GM21619 (cell line): ENCODE results near the gene PIP5K1B.

Experiments used
- ATAC-seq: cut with Tn5 transposase; IDR thresholded peaks from one replicate; pipeline ENCODE4 v1.9.1; 2021; ENCODE audit not compliant: unreplicated experiment

Gene PIP5K1B

GRCh38 chr9:68706363-68707201 is 1.5 kb downstream of the PIP5K1B start:
- no peak for ATAC-seq

DNA sequence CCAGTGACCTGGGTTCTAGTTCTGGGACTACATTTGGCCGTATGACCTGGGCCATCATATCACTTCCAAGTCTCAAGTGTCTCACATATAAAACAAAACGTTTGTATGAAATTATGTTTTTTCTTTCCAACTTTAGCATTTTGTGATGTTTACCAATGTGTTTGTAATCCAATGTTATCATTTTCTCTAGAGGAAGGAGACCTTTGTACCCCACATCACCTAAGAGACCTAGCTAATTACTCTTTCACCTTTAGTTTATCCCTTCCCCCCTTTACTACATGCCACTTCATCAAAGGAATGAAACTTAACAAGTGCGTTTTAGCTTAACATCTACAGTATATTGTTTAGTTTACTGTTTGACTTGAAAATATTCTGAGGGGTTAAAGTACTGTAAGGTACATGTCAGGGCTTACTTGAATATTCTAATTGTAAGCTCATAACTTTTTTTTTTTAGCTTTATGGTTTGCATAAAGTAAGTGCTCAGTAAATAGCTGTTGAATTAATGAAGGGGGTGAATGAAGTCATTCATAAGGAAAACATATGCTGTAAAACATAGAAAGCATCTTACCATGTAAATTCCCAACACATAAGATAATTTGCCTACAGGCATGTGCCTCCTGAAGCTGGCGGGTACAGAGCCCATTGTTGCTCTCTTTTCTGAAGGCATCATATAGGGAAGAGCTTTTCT is 2.9 kb downstream of the PIP5K1B start:
- ATAC-seq = no peak

DNA sequence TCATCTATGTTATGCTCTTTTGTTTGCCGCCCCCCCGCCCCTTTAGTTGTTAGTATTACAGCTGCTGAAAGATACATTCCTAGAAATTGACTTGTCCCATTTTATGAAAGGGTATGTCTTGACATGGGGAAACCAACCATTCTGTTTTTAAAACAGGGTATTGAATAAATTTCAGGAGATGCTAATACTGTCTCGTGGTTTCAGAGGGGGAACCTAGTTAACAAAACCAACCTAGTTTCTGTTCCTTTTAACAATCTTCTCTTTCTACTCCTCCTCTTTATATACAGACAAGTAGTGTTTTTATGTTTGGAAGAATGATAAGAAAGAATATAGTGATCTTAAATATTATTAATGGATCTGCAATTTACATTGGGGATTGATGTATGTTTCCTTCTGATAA is 3.5 kb downstream of the PIP5K1B start:
- no peak for ATAC-seq

GRCh38 chr9:68709291-68710110 is 4.5 kb downstream of the PIP5K1B start:
- ATAC-seq = no peak

- ATAC-seq = no peak
Measured at GRCh38 chr9:68710111-68710471, 5.1 kb downstream of the PIP5K1B start.

DNA sequence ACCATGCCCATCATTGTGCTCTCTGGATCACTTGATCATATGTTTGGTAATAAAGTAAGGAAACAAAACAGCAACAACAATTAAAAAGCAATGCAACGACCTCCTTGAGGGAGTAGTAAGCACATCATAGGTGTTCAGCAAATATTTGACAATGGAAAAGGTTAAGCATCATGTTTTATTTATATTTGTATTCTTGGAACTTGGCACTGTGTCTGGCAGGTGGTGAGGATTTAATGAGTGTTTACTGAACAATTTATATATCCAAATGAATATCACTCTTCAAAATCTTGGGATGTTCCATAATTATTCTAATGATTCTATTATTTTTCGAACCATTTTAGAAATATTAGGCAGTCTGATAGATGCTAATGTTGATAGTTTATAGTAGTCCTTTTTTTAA is 6.2 kb downstream of the PIP5K1B start:
- ATAC-seq = no peak

GRCh38 chr9:68711932-68712331 is 6.9 kb downstream of the PIP5K1B start:
- ATAC-seq = no peak

GRCh38 chr9:68714416-68715180 is 9.6 kb downstream of the PIP5K1B start:
- ATAC-seq = no peak

DNA sequence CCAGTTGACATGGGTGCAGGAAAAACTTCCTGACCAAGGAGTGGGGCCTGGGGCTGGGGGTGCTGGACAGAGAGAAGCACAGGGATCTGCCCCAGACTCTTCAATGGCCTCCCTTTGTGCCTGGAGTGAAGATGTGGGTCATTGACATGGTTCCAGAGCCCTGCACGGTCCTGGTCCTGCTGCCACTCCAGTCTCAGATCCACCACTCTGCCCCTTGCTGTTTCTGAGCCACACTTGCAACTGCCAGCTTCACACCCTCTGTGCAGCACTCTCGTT is 10.1 kb downstream of the PIP5K1B start:
- no peak for ATAC-seq

- no peak for ATAC-seq
Measured at GRCh38 chr9:68717552-68718443, 12.8 kb downstream of the PIP5K1B start.

GRCh38 chr9:68719847-68720246 is 14.8 kb downstream of the PIP5K1B start:
- ATAC-seq = no peak

- no peak for ATAC-seq
Measured at GRCh38 chr9:68720656-68721313, 15.7 kb downstream of the PIP5K1B start.

GRCh38 chr9:68721666-68722330 is 16.8 kb downstream of the PIP5K1B start:
- no peak for ATAC-seq

GRCh38 chr9:68725070-68725469 is 20.0 kb downstream of the PIP5K1B start:
- no peak for ATAC-seq

DNA sequence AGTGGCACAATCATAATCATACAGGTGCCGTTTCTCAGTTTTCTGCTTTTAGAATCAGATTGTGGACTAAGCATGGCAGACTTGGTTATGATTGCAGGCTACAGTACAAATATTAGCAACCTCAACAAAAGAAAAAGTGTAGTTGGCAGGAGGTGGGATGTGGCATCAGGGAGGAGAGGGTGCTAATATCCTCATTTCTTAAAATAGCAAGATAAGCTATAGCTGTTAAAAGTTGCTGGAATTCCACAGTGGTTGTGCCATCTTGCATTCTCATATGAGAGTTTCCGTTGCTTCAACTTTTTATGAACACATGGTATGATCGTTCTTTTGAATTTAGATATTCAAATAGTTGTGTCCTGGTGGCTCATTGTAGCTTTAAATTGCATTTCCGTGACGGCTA is 21.4 kb downstream of the PIP5K1B start:
- ATAC-seq = no peak

GRCh38 chr9:68727636-68728035 is 22.6 kb downstream of the PIP5K1B start:
- no peak for ATAC-seq

- ATAC-seq = peak; percentile 69
Measured at GRCh38 chr9:68728731-68729130, 23.7 kb downstream of the PIP5K1B start.

DNA sequence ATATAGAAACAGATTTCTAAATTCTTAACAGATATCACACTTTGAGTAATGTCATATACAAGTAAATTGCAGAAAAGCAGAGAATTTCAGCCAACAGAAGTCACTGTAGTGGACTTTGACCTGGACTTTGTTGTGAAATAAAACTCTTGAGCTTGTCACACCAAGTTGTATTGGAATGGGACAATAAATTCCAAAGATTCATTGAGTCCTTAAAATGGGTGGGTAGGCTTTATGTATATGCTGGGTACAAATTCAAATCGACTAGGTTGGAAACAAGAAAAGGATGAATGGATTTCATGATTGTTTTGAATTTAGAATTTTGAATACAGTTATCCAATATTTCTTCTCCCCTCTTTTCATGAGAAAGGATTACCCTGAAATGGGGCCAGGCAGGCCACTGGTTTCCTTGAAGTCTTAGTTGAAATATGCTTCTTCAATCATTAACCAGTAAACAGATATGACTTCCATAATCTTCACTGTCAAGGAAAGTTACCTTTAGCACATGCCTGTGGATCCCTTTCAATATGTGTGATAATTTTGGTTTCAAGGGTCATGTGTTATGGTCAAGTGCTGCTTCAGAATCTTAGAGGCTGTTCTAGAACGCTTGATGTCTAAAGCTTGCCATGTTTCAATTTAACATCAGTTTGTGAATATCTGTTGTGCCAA is 25.7 kb downstream of the PIP5K1B start:
- no peak for ATAC-seq

DNA sequence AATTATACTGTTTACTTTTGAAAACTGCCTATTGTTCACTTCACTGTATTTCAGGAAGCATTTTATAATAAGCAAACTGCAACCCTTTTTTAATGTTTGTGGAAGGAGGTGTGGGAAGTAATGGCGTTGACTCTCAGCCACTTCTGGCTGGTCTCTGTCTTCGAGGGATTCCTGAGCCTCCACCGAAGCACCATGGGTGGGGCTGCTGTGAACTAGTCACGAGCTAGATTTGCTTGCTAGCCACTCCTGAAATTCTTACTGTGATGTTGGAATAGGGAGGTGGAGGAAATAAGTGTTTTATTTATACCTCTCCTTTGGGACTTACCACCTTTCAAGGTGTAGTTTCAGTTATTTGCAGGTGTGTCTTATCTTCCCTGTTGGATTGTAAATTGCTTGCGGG is 26.8 kb downstream of the PIP5K1B start:
- ATAC-seq = no peak
